Limb (tissue), 2 donors: ENCODE data around the gene SNU13.
"Not testable (repeated sequence)": the region's sequence is repeated elsewhere in the genome, so short reads cannot be mapped to it uniquely, and the experiment has no call there.

ENCODE experiments used
- DNase-seq, 2 donors: peaks; one replicate each; pipeline ENCODE4 v3.0.0-alpha.2; 2016; ENCODE audit errors: extremely low spot score in 2 of 2

SNU13 gene

DNA sequence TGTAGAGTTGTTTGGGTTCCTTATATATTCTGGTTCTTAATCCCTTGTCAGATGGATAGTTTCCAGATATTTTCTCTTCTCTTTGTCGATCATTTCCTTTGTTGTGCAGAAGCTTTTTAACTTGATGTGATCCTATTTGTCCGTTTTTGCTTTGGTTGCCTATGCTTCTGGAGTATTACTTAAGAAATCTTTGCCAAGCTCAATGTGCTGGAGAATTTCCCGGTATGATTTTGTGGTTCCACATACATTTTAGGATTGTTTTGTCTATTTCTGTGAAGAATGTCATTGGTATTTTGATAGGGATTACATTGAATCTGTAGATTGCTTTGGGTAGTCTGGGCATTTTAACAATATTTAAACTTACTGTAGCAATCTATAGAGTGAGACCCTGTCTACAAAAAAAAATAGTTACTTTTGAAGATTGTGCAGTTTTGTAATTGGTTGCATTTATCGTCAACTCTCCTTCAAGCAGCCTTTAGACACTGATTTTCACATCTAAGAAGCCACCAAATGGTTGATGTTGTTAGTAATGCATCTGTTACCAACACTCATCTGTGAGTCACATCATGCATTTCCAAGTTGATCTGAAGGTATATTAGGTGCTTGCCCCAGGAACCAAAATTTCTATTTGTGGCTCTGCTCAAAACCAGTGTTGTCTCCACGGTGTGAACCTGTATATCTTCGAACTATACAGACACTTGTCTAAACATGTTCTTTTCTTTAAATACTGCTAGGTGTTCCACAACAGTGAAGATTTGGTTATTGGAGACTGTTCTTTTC is 46.1 kb downstream of the SNU13 start:
- no peak for DNase-seq

DNA sequence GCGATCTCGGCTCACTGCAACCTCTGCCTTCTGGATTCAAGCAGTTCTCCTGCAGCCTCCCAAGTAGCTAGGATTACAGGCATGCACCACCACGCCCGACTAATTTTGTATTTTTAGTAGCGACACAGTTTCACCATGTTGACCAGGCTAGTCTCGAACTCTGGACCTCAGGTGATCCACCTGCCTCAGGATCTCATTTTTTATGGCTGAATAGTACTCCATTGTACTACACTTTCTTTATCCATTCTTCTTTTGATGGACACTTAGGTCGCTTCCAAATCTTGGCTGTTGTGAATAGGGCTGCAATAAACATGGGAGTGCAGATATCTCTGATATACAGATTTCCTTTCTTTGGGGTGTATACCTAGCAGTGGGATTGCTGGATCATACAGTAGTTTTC is 46.8 kb downstream of the SNU13 start:
- no peak for DNase-seq

DNA sequence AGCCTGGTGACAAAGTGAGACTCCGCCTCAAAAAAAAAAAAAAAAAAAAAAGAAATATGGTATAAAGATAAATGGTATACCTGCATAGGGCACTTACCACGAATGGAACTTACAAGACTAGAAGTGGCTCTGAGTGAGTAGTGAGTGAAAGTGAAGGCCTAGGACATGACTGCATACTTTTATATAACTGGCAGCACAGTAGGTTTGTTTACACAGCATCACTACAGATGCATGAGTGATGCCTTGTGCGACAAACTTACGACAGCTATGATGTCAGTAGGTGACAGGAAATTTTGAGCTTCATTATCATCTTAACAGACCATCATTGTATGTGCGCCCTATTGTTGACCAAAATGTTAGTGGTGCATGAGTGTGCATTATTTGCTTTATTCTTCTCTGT is 49.9 kb downstream of the SNU13 start:
- DNase-seq: no peak

DNA sequence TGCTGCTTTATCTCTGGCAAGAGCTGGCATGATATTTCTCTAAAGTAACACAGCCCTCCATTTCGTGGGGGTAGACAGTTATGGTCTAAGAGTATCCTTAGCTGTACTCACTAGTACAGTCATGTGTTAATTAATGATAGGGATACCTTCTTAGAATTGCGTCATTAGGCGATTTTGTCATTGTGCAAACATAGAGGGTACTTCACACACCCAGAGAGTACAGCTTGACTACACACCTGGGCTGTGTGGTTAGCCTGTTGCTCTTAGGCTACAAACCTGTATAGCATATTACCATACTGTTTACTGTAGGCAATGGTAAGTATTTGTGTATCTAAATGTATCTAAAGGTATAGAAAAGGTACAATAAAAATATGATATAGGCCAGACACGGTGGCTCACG is 50.5 kb downstream of the SNU13 start:
- no peak for DNase-seq

DNA sequence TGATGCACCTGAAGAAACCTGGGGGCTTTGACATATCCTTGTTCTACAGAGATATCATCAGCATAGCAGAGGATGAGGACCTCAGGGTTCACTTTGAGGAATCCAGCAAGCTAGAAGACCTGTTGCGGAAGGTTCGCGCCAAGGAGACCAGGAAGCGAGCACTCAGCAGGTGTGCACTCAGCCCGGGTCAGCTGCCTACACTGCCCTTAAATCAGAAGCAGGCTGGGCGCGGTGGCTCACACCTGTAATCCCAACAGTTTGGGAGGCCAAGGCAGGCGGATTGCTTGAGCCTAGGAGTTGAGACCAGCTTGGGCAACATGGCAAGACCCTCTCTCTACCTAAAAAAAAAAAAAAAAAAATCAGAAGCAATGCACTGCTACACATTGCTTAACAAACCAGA is 51.0 kb downstream of the SNU13 start:
- DNase-seq: not testable (repeated sequence)

DNA sequence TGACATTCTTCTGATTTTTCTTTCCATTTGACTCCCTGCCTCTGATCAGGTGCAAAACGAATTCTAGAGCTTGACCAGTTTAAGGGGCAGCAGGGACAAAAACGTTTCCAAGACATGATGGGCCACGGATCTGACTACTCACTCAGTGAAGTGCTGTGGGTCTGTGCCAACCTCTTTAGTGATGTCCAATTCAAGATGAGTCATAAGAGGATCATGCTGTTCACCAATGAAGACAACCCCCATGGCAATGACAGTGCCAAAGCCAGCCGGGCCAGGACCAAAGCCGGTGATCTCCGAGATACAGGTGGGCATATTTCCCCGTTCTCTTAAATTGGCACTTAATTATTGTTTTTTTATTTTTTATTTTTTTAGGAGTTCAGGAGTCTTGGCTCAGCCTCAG is 52.2 kb downstream of the SNU13 start:
- DNase-seq: no peak

DNA sequence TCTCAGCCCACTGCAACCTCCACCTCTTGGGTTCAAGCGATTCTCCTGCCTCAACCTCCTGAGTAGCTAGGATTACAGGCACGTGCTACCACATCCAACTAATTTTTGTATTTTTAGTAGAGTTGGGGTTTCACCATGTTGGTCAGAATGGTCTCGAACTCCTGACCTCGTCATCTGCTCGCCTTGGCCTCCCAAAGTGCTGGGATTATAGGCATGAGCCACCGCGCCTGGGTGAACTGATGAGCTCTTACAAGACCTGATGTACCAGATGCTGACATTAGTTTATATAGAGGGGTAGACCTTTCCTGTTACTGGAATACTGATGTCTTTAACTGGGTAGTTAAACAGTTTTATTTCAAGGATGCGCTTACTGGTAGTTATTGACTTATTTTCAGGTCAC is 54.1 kb downstream of the SNU13 start:
- not testable (repeated sequence) for DNase-seq

DNA sequence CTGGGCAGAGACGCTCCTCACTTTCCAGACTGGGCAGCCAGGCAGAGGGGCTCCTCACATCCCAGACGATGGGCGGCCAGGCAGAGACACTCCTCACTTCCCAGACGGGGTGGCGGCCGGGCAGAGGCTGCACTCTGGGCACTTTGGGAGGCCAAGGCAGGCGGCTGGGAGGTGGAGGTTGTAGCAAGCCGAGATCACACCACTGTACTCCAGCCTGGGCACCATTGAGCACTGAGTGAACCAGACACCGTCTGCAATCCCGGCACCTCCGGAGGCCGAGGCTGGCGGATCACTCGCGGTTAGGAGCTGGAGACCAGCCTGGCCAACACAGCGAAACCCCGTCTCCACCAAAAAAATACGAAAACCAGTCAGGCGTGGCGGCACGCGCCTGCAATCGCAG is 57.1 kb downstream of the SNU13 start:
- not testable (repeated sequence) for DNase-seq

DNA sequence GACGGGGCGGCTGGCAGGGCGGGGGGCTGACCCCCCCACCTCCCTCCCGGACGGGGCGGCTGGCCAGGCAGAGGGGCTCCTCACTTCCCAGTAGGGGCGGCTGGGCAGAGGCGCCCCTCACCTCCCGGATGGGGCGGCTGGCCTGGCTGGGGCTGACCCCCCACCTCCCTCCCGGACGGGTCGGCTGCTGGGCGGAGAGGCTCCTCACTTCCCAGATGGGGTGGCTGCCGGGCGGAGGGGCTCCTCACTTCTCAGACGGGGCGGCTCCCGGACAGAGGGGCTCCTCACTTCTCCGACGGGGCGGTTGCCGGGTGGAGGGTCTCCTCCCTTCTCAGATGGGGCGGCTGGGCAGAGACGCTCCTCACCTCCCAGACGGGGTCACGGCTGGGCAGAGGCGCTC is 57.6 kb downstream of the SNU13 start:
- not testable (repeated sequence) for DNase-seq

DNA sequence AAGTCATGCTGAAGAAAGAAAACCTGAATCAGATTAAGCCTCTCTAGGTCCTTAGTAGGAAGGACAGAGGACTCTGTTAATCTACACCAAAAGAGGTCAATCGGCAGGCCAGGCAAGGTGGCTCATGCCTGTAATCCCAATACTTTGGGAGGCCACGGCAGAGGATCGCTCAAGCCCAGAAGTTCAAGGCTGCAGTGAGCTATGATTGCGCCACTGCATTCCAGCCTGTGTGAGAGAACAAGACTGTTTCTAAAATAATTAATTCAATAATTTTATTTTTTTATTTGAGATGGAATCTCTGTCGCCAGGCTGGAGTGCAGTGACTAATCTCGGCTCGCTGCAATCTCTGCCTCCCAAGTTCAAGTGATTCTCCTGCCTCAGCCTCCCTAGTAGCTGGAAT is 63.1 kb downstream of the SNU13 start:
- DNase-seq: no peak
